Measurements from ENCODE around the gene B4GALNT3. TPM values are rescaled to one million over a fixed set of nuclear protein-coding genes. Genes with fewer than 3 reads are reported as not detected.

The B4GALNT3 gene
- total and polyA plus RNA-seq, 2 experiments from 2014 or later: 4.4 to 13.9 TPM

DNA sequence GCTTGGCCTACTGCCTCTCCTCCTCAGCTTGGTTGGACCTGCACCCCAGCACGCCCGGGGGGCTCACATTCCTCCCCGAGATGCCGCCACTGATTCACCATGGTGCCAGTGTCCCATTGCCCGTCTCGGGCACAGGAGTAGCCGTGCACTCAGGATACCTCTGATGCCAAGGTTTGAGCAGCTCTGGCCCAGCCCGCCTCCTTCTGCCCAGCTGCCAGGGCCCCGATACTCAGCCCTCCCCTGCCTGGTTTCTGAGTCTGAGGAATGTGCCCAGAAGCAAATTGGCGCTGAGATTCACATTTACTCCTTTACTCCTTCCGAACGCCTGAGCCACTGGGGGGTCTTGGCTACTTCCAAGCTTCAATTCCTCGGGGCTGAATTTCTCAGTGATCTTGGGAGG lies 140.0 kb downstream of the B4GALNT3 start:
- H3K27me3 ChIP-seq: no peaks in the 10 kb centered on the region
- no peaks in the 10 kb centered on the region for H4K20me1 ChIP-seq (ENCODE audit: insufficient read depth, poor library complexity, severe bottlenecking)
- H2AFZ ChIP-seq: no peak overlapping the region
- no peaks in the 10 kb centered on the region for H3K9me2 ChIP-seq (replicated peaks; ENCODE audit: insufficient read depth)
- H3K9me3 ChIP-seq (ENCODE audit: low read depth): no peaks in the 10 kb centered on the region
- no peak overlapping the region for H3K27ac ChIP-seq
- H3K4me2 ChIP-seq: no peak overlapping the region
- no peak overlapping the region for H3K4me3 ChIP-seq
- no peaks in the 10 kb centered on the region for H3K4me1 ChIP-seq (ENCODE audit: insufficient read depth)
- no peak for TF ChIP-seq EZH2phosphoT487 (IDR thresholded peaks at IDR 0.05; ENCODE audit: low read depth, severe bottlenecking, unreplicated experiment)
- TF ChIP-seq, protein P1, sequence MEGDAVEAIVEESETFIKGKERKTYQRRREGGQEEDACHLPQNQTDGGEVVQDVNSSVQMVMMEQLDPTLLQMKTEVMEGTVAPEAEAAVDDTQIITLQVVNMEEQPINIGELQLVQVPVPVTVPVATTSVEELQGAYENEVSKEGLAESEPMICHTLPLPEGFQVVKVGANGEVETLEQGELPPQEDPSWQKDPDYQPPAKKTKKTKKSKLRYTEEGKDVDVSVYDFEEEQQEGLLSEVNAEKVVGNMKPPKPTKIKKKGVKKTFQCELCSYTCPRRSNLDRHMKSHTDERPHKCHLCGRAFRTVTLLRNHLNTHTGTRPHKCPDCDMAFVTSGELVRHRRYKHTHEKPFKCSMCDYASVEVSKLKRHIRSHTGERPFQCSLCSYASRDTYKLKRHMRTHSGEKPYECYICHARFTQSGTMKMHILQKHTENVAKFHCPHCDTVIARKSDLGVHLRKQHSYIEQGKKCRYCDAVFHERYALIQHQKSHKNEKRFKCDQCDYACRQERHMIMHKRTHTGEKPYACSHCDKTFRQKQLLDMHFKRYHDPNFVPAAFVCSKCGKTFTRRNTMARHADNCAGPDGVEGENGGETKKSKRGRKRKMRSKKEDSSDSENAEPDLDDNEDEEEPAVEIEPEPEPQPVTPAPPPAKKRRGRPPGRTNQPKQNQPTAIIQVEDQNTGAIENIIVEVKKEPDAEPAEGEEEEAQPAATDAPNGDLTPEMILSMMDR (IDR thresholded peaks at IDR 0.05; ENCODE audit: poor library complexity): no peak
- no peak for TF ChIP-seq EZH2 (IDR thresholded peaks at IDR 0.05; ENCODE audit: borderline replicate concordance)
- H3K79me2 ChIP-seq: no peaks in the 10 kb centered on the region
- no peak for DNase-seq (ENCODE audit: low spot score)
- H3K36me3 ChIP-seq (replicated peaks; ENCODE audit: insufficient read depth, low read depth): no peaks in the 10 kb centered on the region
- WGBS (ENCODE audit: low lambda C conversion rate, missing lambda C conversion rate): 89% methylated on average over 13 of the region's 13 CpGs

DNA sequence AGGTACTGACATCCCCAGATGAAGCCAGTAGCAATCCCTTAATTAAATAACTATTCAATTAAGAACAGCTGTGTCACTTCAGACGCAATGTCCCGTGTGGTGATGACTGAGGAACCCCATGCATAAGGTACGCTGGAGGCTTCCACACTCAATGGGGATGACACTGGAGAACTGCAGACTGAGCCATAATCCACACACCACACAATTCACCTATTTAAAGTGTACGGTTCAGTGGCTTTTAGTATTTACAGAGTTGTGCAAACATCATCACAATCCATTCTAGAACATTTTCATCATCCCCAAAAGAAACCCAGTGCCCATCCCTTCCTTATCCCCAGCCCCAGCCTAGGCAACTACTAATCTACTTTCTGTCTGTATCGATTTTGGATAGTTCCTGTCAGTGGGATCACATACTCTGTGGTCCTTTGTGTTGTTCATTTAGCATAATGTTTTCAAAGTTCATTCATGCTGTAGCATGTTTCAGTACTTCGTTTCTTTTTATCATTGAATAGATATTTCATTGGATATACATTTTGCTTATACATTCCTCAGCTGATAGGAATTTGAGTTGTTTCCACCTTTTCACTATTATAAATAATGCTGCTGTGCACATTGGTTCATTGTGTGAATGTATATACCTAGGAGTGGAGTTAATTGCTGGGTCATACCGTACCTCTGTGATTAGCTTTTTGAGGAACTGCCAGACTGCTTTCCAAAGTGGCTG lies 142.4 kb downstream of the B4GALNT3 start:
- H3K27me3 ChIP-seq: no peaks in the 10 kb centered on the region
- no peak for DNase-seq (ENCODE audit: low spot score)
- no peaks in the 10 kb centered on the region for H4K20me1 ChIP-seq (ENCODE audit: insufficient read depth, poor library complexity, severe bottlenecking)
- TF ChIP-seq, protein P1 (IDR thresholded peaks at IDR 0.05; ENCODE audit: poor library complexity): no peak
- TF ChIP-seq EZH2 (IDR thresholded peaks at IDR 0.05; ENCODE audit: borderline replicate concordance) (no peak), EZH2phosphoT487 (IDR thresholded peaks at IDR 0.05; ENCODE audit: low read depth, severe bottlenecking, unreplicated experiment) (no peak)
- H3K79me2 ChIP-seq: no peaks in the 10 kb centered on the region
- H2AFZ ChIP-seq: no peak overlapping the region
- no peak overlapping the region for H3K4me2 ChIP-seq
- no peak overlapping the region for H3K4me3 ChIP-seq
- no peaks in the 10 kb centered on the region for H3K36me3 ChIP-seq (replicated peaks; ENCODE audit: insufficient read depth, low read depth)
- H3K27ac ChIP-seq: no peak overlapping the region
- no peaks in the 10 kb centered on the region for H3K9me2 ChIP-seq (replicated peaks; ENCODE audit: insufficient read depth)
- H3K9me3 ChIP-seq (ENCODE audit: low read depth): no peaks in the 10 kb centered on the region
- H3K4me1 ChIP-seq (ENCODE audit: insufficient read depth): no peaks in the 10 kb centered on the region
- WGBS (ENCODE audit: low lambda C conversion rate, missing lambda C conversion rate): 65% methylated on average over 7 of the region's 7 CpGs

DNA sequence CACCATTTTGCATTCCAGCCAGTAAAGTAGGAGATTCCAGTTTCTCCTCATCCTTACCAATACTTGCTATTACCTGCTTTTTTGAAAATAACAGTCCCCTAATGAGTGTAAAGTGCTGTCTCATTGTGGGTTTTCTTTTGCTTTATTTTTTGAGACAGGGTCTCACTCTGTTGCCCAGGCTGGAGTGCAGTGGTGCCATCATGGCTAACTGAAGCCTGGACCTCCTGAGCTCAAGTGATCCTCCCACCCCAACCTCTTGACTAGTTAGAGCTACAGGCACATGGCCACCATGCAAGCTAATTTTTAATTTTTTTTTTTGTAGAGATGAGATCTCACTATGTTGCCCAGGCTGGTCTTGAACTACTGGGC lies 142.9 kb downstream of the B4GALNT3 start:
- no peaks in the 10 kb centered on the region for H3K4me1 ChIP-seq (ENCODE audit: insufficient read depth)
- H3K9me3 ChIP-seq (ENCODE audit: low read depth): no peaks in the 10 kb centered on the region
- no peak overlapping the region for H3K4me3 ChIP-seq

More for the DNA sequence above, 142.9 kb downstream of the B4GALNT3 start:
- no peak overlapping the region for H3K4me2 ChIP-seq
- no peaks in the 10 kb centered on the region for H3K27me3 ChIP-seq
- TF ChIP-seq EZH2 (IDR thresholded peaks at IDR 0.05; ENCODE audit: borderline replicate concordance) (no peak), EZH2phosphoT487 (IDR thresholded peaks at IDR 0.05; ENCODE audit: low read depth, severe bottlenecking, unreplicated experiment) (no peak)
- TF ChIP-seq, protein P1 (IDR thresholded peaks at IDR 0.05; ENCODE audit: poor library complexity): no peak
- H4K20me1 ChIP-seq (ENCODE audit: insufficient read depth, poor library complexity, severe bottlenecking): no peaks in the 10 kb centered on the region
- no peaks in the 10 kb centered on the region for H3K9me2 ChIP-seq (replicated peaks; ENCODE audit: insufficient read depth)
- DNase-seq (ENCODE audit: low spot score): no peak
- H2AFZ ChIP-seq: no peak overlapping the region
- no peak overlapping the region for H3K27ac ChIP-seq
- no peaks in the 10 kb centered on the region for H3K36me3 ChIP-seq (replicated peaks; ENCODE audit: insufficient read depth, low read depth)
- H3K79me2 ChIP-seq: no peaks in the 10 kb centered on the region

All from hepatocyte (in vitro differentiated cells).